Measurements from ENCODE around the gene BEAN1. TPM values are rescaled to one million over a fixed set of nuclear protein-coding genes. Genes with fewer than 3 reads are reported as not detected.
"Not testable (repeated sequence)": the region's sequence is repeated elsewhere in the genome, so short reads cannot be mapped to it uniquely, and the experiment has no call there.

The BEAN1 gene
- total RNA-seq, 2 donors from 2014 or later = not detected

- intact Hi-C loops (cut with DNase I, micrococcal nuclease) = no loop called here
- ATAC-seq = no peak
- no peak for DNase-seq
Measured at GRCh38 chr16:66434619-66435430, 7.7 kb downstream of the BEAN1 start.

GRCh38 chr16:66435896-66436295 is 8.8 kb downstream of the BEAN1 start:
- DNase-seq (no peak), ATAC-seq (no peak)
- intact Hi-C loops (cut with DNase I, micrococcal nuclease) = no loop called here

GRCh38 chr16:66437391-66437945 is 10.4 kb downstream of the BEAN1 start:
- intact Hi-C loops (cut with DNase I, micrococcal nuclease) = no loop called here

DNA sequence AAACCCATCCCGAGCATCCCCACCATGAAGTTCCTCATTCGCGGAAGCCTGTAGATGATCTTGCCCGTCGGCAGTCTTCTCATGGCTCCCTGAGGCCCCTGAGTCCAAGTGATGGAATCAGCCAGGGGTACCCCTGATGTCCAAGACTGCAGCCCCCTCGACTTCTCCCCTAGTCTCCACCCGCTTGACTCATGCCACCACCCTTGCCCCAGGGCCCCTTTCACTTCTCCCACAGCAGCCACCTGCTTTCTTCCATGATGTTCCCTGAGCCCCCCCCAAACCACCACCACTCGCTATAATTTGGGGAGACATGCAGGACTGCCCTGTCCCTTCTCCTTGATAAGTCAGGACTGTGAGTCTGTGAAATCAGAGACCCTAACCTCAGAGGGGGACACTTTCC is 11.4 kb downstream of the BEAN1 start:
- intact Hi-C loops (cut with DNase I, micrococcal nuclease) = no loop called here
- no peak for DNase-seq
- ATAC-seq = no peak

More at GRCh38 chr16:66437391-66437945, 10.4 kb downstream of the BEAN1 start:
- ATAC-seq (no peak), DNase-seq (no peak)

- ATAC-seq (no peak), DNase-seq (no peak)
- intact Hi-C loops (cut with DNase I, micrococcal nuclease) = no loop called here
Measured at GRCh38 chr16:66439051-66439730, 12.1 kb downstream of the BEAN1 start.

DNA sequence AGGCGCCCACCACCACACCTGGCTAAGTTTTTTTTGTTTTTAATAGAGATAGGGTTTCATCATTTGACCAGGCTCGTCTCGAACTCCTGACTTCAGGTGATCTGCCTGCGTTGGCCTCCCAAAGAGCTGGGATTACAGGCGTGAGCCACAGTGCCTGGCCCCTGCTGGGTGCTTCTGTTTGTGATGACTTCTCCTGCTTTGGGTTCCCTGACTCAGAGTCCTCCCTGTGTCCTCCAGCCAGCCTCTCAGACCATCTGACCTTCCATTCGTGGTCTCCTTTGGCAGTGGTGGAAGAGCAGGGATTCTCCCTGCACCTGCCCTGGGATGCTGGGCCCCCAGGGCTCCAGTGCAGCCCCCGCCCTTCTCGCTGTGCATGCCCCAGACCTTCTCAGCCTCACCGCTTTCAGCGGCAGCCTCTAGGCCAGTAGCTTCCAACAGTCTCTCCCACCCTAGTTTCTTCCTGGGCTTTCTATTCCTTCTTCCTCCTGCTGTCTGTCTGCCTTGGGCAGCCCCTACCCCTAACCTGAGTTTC is 13.2 kb downstream of the BEAN1 start:
- no peak for DNase-seq
- ATAC-seq = no peak
- intact Hi-C loops (cut with DNase I, micrococcal nuclease) = no loop called here

GRCh38 chr16:66440970-66441369 is 13.9 kb downstream of the BEAN1 start:
- intact Hi-C loops (cut with DNase I, micrococcal nuclease) = no loop called here
- no peak for ATAC-seq
- no peak for DNase-seq

- DNase-seq (no peak), ATAC-seq (no peak)
- intact Hi-C loops (cut with DNase I, micrococcal nuclease) = no loop called here
Measured at GRCh38 chr16:66441586-66442375, 14.7 kb downstream of the BEAN1 start.

- DNase-seq (no peak), ATAC-seq (no peak)
- intact Hi-C loops (cut with DNase I, micrococcal nuclease) = no loop called here
Measured at GRCh38 chr16:66442502-66443268, 15.6 kb downstream of the BEAN1 start.

- ATAC-seq (no peak), DNase-seq (no peak)
- intact Hi-C loops (cut with DNase I, micrococcal nuclease) = no loop called here
Measured at GRCh38 chr16:66443269-66443652, 16.2 kb downstream of the BEAN1 start.

- no peak for DNase-seq
- intact Hi-C loops (cut with DNase I, micrococcal nuclease) = no loop called here
- ATAC-seq = no peak
Measured at GRCh38 chr16:66444049-66444481, 17.0 kb downstream of the BEAN1 start.

DNA sequence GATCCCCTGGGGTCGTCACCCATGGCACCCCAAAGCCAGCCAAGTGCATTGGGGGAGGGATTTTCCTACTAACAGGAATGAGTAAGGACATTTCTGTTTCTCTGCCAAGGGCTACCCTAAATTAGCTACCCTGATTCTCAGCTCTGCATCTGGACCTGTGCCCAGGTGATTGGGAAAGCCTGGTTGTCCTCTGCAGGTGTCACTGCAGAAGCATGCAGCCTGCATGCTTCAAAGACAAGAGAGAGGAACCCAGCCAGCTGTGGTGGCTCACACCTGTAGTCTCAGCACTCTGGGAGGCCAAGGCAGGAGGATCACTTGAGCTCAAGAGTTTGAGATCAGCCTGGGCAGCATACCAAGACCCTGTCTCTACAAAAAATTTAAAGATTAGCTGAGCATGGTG is 19.6 kb downstream of the BEAN1 start:
- intact Hi-C loops (cut with DNase I, micrococcal nuclease) = no loop called here

GRCh38 chr16:66447491-66447890 is 20.4 kb downstream of the BEAN1 start:
- ATAC-seq = no peak
- intact Hi-C loops (cut with DNase I, micrococcal nuclease) = no loop called here
- DNase-seq = no peak

More for the DNA sequence above, 19.6 kb downstream of the BEAN1 start:
- ATAC-seq = no peak
- DNase-seq = no peak

- DNase-seq (no peak), ATAC-seq (no peak)
- intact Hi-C loops (cut with DNase I, micrococcal nuclease) = no loop called here
Measured at GRCh38 chr16:66451548-66451947, 24.5 kb downstream of the BEAN1 start.

GRCh38 chr16:66453230-66453629 is 26.1 kb downstream of the BEAN1 start:
- ATAC-seq; DNase-seq; intact Hi-C loops (cut with DNase I, micrococcal nuclease): not testable (repeated sequence)

- intact Hi-C loops (cut with DNase I, micrococcal nuclease) = no loop called here
- DNase-seq (no peak), ATAC-seq (no peak)
Measured at GRCh38 chr16:66454751-66455150, 27.7 kb downstream of the BEAN1 start.

GRCh38 chr16:66455970-66456369 is 28.9 kb downstream of the BEAN1 start:
- intact Hi-C loops (cut with DNase I, micrococcal nuclease) = no loop called here
- ATAC-seq (no peak), DNase-seq (no peak)

DNA sequence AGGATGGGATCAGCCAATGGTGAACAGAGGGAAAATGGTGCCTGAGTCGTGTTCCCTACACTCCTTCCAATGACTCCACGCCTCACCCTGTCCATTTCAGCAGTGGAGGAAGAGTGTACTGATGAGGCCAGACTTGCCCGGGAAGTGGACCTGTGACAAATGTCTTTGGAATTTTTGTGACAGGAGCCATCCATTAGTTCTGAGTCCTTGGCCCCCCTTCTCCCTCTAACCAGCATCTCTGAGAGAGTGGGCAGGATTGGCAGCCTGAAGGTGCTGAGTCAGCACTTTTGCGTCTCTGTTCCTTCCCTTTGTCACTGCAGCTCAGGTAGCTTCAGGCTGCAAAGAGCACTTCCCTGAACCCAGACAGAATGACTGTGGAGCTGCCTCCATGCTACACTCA is 30.8 kb downstream of the BEAN1 start:
- intact Hi-C loops (cut with DNase I, micrococcal nuclease) = no loop called here

More for the DNA sequence above, 30.8 kb downstream of the BEAN1 start:
- no peak for ATAC-seq
- DNase-seq = no peak
